ENCODE results near the gene PLOD1. TPM values are rescaled to one million over a fixed set of nuclear protein-coding genes. Genes with fewer than 3 reads are reported as not detected.
A peak's percentile ranks its signal among the peaks of the same experiment; 100 is the strongest.

PLOD1 gene
- total and polyA plus RNA-seq, 2 of the 13 experiments (the other 11 are each of a cell fraction or from before 2014, with no cell fraction given): 70.1 to 318 TPM

- TF ChIP-seq ZSCAN20 (CRISPR knock-in tag; IDR thresholded peaks at IDR 0.05; ENCODE audit: borderline replicate concordance) (no peak), ZNF615 (CRISPR knock-in tag; IDR thresholded peaks at IDR 0.05; ENCODE audit: borderline replicate concordance) (no peak), PPARG (CRISPR knock-in tag; conservative IDR thresholded peaks at IDR 0.05) (peak; percentile 67), TFE3 (CRISPR knock-in tag; IDR thresholded peaks at IDR 0.05) (peak; percentile 56; the same call in 1 of the 2 replicates), ZMYM3 (CRISPR knock-in tag; IDR thresholded peaks at IDR 0.05) (peak; percentile 97), TOE1 (CRISPR knock-in tag; IDR thresholded peaks at IDR 0.05) (no peak), MEF2D (CRISPR knock-in tag; IDR thresholded peaks at IDR 0.05) (no peak), BCL6 (CRISPR knock-in tag; IDR thresholded peaks at IDR 0.05) (peak; percentile 42; the same call in 1 of the 2 replicates), HMG20B (CRISPR knock-in tag; conservative IDR thresholded peaks at IDR 0.05) (no peak)
- TF ChIP-seq, protein P1, sequence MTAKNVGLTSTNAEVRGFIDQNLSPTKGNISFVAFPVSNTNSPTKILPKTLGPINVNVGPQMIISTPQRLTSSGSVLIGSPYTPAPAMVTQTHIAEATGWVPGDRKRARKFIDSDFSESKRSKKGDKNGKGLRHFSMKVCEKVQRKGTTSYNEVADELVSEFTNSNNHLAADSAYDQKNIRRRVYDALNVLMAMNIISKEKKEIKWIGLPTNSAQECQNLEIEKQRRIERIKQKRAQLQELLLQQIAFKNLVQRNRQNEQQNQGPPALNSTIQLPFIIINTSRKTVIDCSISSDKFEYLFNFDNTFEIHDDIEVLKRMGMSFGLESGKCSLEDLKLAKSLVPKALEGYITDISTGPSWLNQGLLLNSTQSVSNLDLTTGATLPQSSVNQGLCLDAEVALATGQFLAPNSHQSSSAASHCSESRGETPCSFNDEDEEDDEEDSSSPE (CRISPR knock-in tag; IDR thresholded peaks at IDR 0.05): peak; percentile 33; the same call in 1 of the 2 replicates
- TF ChIP-seq, protein P2, sequence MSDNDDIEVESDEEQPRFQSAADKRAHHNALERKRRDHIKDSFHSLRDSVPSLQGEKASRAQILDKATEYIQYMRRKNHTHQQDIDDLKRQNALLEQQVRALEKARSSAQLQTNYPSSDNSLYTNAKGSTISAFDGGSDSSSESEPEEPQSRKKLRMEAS (IDR thresholded peaks at IDR 0.05): peak; percentile 95
- TF ChIP-seq, protein P3, sequence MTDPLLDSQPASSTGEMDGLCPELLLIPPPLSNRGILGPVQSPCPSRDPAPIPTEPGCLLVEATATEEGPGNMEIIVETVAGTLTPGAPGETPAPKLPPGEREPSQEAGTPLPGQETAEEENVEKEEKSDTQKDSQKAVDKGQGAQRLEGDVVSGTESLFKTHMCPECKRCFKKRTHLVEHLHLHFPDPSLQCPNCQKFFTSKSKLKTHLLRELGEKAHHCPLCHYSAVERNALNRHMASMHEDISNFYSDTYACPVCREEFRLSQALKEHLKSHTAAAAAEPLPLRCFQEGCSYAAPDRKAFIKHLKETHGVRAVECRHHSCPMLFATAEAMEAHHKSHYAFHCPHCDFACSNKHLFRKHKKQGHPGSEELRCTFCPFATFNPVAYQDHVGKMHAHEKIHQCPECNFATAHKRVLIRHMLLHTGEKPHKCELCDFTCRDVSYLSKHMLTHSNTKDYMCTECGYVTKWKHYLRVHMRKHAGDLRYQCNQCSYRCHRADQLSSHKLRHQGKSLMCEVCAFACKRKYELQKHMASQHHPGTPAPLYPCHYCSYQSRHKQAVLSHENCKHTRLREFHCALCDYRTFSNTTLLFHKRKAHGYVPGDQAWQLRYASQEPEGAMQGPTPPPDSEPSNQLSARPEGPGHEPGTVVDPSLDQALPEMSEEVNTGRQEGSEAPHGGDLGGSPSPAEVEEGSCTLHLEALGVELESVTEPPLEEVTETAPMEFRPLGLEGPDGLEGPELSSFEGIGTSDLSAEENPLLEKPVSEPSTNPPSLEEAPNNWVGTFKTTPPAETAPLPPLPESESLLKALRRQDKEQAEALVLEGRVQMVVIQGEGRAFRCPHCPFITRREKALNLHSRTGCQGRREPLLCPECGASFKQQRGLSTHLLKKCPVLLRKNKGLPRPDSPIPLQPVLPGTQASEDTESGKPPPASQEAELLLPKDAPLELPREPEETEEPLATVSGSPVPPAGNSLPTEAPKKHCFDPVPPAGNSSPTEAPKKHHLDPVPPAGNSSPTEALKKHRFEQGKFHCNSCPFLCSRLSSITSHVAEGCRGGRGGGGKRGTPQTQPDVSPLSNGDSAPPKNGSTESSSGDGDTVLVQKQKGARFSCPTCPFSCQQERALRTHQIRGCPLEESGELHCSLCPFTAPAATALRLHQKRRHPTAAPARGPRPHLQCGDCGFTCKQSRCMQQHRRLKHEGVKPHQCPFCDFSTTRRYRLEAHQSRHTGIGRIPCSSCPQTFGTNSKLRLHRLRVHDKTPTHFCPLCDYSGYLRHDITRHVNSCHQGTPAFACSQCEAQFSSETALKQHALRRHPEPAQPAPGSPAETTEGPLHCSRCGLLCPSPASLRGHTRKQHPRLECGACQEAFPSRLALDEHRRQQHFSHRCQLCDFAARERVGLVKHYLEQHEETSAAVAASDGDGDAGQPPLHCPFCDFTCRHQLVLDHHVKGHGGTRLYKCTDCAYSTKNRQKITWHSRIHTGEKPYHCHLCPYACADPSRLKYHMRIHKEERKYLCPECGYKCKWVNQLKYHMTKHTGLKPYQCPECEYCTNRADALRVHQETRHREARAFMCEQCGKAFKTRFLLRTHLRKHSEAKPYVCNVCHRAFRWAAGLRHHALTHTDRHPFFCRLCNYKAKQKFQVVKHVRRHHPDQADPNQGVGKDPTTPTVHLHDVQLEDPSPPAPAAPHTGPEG (CRISPR knock-in tag; IDR thresholded peaks at IDR 0.05): peak; percentile 52; the same call in 1 of the 2 replicates
- TF ChIP-seq, protein P4, sequence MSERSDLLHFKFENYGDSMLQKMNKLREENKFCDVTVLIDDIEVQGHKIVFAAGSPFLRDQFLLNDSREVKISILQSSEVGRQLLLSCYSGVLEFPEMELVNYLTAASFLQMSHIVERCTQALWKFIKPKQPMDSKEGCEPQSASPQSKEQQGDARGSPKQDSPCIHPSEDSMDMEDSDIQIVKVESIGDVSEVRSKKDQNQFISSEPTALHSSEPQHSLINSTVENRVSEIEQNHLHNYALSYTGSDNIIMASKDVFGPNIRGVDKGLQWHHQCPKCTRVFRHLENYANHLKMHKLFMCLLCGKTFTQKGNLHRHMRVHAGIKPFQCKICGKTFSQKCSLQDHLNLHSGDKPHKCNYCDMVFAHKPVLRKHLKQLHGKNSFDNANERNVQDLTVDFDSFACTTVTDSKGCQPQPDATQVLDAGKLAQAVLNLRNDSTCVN (CRISPR knock-in tag; IDR thresholded peaks at IDR 0.05; ENCODE audit: borderline replicate concordance): peak; percentile 41; the same call in 1 of the 2 replicates
- TF ChIP-seq, protein P5, sequence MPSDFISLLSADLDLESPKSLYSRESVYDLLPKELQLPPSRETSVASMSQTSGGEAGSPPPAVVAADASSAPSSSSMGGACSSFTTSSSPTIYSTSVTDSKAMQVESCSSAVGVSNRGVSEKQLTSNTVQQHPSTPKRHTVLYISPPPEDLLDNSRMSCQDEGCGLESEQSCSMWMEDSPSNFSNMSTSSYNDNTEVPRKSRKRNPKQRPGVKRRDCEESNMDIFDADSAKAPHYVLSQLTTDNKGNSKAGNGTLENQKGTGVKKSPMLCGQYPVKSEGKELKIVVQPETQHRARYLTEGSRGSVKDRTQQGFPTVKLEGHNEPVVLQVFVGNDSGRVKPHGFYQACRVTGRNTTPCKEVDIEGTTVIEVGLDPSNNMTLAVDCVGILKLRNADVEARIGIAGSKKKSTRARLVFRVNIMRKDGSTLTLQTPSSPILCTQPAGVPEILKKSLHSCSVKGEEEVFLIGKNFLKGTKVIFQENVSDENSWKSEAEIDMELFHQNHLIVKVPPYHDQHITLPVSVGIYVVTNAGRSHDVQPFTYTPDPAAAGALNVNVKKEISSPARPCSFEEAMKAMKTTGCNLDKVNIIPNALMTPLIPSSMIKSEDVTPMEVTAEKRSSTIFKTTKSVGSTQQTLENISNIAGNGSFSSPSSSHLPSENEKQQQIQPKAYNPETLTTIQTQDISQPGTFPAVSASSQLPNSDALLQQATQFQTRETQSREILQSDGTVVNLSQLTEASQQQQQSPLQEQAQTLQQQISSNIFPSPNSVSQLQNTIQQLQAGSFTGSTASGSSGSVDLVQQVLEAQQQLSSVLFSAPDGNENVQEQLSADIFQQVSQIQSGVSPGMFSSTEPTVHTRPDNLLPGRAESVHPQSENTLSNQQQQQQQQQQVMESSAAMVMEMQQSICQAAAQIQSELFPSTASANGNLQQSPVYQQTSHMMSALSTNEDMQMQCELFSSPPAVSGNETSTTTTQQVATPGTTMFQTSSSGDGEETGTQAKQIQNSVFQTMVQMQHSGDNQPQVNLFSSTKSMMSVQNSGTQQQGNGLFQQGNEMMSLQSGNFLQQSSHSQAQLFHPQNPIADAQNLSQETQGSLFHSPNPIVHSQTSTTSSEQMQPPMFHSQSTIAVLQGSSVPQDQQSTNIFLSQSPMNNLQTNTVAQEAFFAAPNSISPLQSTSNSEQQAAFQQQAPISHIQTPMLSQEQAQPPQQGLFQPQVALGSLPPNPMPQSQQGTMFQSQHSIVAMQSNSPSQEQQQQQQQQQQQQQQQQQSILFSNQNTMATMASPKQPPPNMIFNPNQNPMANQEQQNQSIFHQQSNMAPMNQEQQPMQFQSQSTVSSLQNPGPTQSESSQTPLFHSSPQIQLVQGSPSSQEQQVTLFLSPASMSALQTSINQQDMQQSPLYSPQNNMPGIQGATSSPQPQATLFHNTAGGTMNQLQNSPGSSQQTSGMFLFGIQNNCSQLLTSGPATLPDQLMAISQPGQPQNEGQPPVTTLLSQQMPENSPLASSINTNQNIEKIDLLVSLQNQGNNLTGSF (CRISPR knock-in tag; IDR thresholded peaks at IDR 0.05): no peak
Observed at GRCh38 chr1:11929849-11930248, 4.7 kb upstream of the PLOD1 start (continued).
